Cerebellar cortex (tissue), 1 donor: Measurements from ENCODE around the gene LRP8.
"Not testable (repeated sequence)": the region's sequence is repeated elsewhere in the genome, so short reads cannot be mapped to it uniquely, and the experiment has no call there.

Experiments used
- DNase-seq: peaks from one replicate; pipeline ENCODE4 v3.0.0-alpha.2; 2015; ENCODE audit warnings: low spot score

Gene LRP8

DNA sequence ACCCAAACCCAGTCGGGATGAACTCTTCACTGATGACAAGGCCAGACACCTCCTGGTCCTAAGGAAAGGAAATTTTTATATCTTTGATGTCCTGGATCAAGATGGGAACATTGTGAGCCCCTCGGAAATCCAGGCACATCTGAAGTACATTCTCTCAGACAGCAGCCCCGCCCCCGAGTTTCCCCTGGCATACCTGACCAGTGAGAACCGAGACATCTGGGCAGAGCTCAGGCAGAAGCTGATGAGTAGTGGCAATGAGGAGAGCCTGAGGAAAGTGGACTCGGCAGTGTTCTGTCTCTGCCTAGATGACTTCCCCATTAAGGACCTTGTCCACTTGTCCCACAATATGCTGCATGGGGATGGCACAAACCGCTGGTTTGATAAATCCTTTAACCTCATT, 117.5 kb downstream of the LRP8 start:
- no peak for DNase-seq

DNA sequence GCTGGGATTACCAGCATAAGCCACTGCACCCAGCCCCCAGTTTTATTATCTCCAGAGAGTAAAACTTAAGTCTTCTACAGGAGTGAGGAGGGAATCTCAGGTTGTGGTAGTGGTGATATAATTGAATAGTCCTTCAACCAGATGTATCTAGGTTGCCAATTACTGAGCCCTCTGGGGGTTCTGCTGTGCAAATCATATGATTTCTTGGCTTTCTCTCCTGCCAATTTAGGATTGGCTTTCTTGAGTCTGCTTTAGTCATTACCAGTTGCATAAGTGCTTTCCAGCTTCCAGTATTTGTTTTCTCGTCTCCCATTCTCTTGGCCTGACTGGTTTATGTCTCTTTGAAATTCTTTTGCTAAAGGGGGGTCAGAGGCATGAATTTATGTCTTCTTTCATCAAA, 120.1 kb downstream of the LRP8 start:
- no peak for DNase-seq

GRCh38 chr1:53206735-53207379, 121.0 kb downstream of the LRP8 start:
- no peak for DNase-seq

- not testable (repeated sequence) for DNase-seq
Measured at GRCh38 chr1:53206083-53206685, 121.7 kb downstream of the LRP8 start.

GRCh38 chr1:53205496-53205895, 122.4 kb downstream of the LRP8 start:
- DNase-seq = not testable (repeated sequence)

GRCh38 chr1:53203466-53203865, 124.4 kb downstream of the LRP8 start:
- no peak for DNase-seq

DNA sequence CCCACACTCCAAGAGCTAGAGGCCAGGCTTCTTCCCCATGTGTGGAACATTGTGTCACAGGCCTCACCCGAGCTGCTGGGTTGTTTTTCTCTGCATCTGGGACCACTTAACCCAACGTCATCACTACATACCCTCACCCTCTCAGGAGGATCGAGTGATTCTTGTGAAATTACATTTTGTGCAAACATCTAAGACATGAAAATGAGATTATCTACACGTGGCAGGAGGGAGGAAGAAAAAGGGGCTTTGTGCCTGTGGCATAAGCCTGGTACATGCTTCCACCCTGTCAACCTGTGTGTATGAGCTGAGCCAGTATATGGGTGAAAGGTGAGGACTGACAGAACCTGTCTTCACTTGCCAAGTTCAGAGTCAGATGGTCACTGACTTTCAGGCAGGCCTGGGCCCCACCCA, 129.6 kb downstream of the LRP8 start:
- no peak for DNase-seq

DNA sequence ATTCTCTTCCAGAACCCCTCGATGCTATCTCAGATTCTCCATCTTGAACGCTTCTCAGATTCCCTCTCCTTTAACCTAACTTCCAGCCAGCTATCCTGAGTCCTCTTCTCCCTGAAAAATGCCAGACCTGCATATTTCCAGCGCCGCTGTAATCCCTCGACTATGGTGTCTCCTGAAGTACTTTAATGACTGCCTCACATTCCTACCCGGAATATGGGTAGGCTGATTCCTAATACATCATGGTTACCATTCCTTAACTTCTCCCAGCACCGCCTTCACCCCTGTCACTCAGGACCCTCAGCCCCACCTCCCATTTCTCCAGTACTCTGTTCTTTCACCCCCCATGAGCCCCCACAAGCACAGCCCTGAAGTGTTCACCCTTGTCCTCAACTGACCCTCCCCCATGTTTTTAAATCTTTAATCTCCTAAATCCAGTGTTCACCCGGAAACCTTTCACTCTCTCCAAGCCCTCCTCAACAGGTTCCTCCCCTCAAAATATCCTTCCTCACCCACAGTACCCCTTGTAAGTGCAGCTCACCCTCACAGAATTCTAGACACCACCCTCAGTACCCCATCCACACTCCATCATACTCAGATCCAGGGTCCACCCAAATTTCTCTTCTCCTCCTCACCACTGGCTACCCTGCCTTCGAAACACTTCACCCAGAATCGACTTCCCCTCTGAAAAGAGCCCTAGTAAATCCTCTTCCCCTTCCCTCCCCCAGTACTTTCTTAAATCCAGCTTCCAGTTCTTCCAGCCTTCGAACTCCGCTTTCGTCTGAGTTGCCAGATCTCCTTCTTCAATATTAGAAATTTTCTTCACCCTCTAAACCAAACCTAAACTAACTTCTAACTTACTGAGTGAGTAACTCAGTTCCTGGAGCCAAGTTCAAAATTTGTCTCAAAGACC, 130.3 kb downstream of the LRP8 start:
- DNase-seq = no peak

- DNase-seq = peak; percentile 95
Measured at GRCh38 chr1:53196485-53197290, 131.2 kb downstream of the LRP8 start, which contains the start of gene CPT2. Gene CPT2, plus strand, starts transcription at chr1:53196824. Its CDS starts 120 bp downstream, at chr1:53196944.

DNA sequence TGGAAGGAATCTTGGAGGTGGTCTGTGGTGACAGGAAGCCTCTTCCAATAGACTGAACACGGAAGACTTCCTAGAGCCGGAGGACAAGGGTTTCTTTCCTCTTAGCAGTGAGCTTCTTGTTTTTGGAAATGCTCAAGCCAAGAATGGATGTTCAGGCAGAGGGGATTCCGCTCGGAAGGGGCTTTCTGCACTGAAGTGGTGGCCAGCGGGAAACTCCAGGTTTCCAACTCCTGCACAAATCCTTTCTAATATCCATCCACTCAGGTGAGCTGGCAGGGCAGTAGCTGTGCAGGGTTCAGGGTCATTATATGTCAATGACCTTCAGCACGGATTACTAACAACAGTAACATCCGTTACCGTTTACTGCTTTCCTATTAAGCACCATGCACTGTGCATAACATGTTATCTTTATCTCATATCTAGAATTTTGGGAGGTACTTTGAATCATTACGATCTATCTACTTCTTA, 131.8 kb downstream of the LRP8 start:
- DNase-seq = peak; percentile 28

DNA sequence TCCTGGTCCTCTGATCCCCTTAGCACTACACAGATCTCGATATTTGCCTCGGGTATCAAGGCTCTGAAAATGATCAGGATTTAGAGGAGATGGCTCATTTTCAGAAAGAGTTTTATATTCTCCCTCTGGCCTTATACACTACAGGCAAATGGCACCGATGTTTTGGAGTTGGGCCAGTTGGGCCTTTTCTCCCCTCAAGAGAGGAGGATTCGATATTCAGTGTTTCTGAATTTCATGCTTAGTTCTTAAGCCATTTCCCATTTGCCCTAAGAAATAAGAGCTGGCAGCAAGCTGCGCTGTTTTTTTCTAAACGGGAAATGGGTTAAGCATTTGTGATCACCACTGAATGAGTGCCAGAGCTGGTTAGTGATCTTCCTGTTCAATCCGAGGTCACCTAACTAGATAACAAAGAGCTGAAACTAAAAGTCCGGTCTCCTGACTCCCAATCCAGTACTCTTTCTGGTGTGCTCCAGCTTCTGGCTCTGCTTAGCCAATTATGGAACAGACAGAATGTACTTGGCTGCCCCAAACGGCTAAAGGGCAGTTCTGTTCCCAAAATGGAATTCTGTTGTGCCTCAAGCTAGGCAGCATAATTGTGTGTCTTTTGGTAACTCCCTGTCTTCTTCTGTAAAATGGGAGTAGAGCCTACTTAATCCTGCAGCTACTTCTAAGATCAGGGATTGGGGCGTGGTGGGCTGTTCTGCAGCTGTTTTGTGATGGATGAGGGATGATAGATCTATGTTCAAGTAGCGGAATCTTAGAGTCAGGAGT, 132.4 kb downstream of the LRP8 start:
- peak; percentile 48 for DNase-seq
